ENCODE results near the gene SF3A2.

GRCh38 chr19:2191456-2192310 lies 44.9 kb upstream of the SF3A2 start:
- TF ChIP-seq CTCF (IDR thresholded peaks at IDR 0.05) = no peak
- TF ChIP-seq POLR2A (IDR thresholded peaks at IDR 0.05) = no peak

All from sigmoid colon (tissue), 3 donors.